ENCODE results near the gene PPM1L.

- TF ChIP-seq CREB5 (CRISPR knock-in tag; IDR thresholded peaks at IDR 0.05; ENCODE audit: low read depth) (no peak), TSHZ2 (CRISPR knock-in tag; IDR thresholded peaks at IDR 0.05) (no peak), ISL1 (CRISPR knock-in tag; IDR thresholded peaks at IDR 0.05) (no peak), ZFP3 (CRISPR knock-in tag; IDR thresholded peaks at IDR 0.05) (no peak), ZC3H10 (CRISPR knock-in tag; IDR thresholded peaks at IDR 0.05) (no peak), CSRNP3 (CRISPR knock-in tag; IDR thresholded peaks at IDR 0.05) (no peak), RARB (CRISPR knock-in tag; IDR thresholded peaks at IDR 0.05) (no peak)
- TF ChIP-seq, protein P1, sequence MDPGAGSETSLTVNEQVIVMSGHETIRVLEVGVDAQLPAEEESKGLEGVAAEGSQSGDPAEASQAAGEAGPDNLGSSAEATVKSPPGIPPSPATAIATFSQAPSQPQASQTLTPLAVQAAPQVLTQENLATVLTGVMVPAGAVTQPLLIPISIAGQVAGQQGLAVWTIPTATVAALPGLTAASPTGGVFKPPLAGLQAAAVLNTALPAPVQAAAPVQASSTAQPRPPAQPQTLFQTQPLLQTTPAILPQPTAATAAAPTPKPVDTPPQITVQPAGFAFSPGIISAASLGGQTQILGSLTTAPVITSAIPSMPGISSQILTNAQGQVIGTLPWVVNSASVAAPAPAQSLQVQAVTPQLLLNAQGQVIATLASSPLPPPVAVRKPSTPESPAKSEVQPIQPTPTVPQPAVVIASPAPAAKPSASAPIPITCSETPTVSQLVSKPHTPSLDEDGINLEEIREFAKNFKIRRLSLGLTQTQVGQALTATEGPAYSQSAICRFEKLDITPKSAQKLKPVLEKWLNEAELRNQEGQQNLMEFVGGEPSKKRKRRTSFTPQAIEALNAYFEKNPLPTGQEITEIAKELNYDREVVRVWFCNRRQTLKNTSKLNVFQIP (CRISPR knock-in tag; IDR thresholded peaks at IDR 0.05; ENCODE audit: borderline replicate concordance, low read depth): no peak
Observed at GRCh38 chr3:160806686-160807085, 50.7 kb downstream of the PPM1L start.

Data from SK-N-SH treated with all-trans-retinoic acid at 6 μM for 48 hours (cell line).